Muscle layer of duodenum (tissue), 2 donors: Measurements from ENCODE around the gene DCD.
"Not testable (repeated sequence)": the region's sequence is repeated elsewhere in the genome, so short reads cannot be mapped to it uniquely, and the experiment has no call there.

ENCODE experiments used
- H3K27ac ChIP-seq: one replicate; pipeline ENCODE4 v1.7.0; 2013; ENCODE audit warnings: mild to moderate bottlenecking, low read length
- H3K27me3 ChIP-seq: one replicate; pipeline ENCODE4 v1.7.0; 2013; ENCODE audit warnings: low read depth, mild to moderate bottlenecking, control low read depth, low read length
- H3K36me3 ChIP-seq, 2 donors: one replicate each; pipeline ENCODE4 v1.7.0; 2013; ENCODE audit warnings: low read length in 2 of 2, control low read depth in 1 of 2, mild to moderate bottlenecking in 1 of 2; ENCODE audit not compliant: insufficient read depth in 2 of 2, control insufficient read depth in 1 of 2
- H3K4me1 ChIP-seq, 2 donors: one replicate each; pipeline ENCODE4 v1.7.0; 2013; ENCODE audit warnings: low read length in 2 of 2, mild to moderate bottlenecking in 2 of 2, control low read depth in 1 of 2, moderate library complexity in 1 of 2; ENCODE audit not compliant: insufficient read depth in 2 of 2, control insufficient read depth in 1 of 2
- H3K4me3 ChIP-seq, 2 donors: one replicate each; pipeline ENCODE4 v1.7.0; 2013; ENCODE audit warnings: low read length in 2 of 2, low read depth in 1 of 2, mild to moderate bottlenecking in 1 of 2
- H3K9me3 ChIP-seq, 2 donors: one replicate each; pipeline ENCODE4 v1.7.0; 2013; ENCODE audit warnings: low read length in 2 of 2, control low read depth in 1 of 2, mild to moderate bottlenecking in 1 of 2; ENCODE audit not compliant: control insufficient read depth in 1 of 2
- donor health status: healthy.

DCD gene

DNA sequence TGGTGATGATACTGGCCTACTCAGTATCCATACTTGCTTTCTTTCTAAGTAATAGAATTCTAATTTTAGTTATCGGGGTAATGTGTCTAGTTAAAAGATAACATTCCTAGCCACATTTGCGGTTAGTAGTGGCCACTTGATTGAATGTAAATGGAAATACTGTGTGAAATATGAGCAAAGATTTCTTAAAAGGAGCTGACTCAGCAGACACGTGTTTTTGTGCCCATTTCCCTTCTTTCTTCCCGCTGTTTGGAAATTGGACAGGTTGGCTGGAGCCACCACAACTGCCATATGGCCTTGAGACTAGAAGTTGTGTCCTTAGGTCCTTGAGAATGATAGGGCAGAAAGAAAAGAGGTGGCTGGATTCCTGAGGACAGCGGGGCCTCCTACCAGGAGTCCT, 19.8 kb upstream of the DCD start:
- Histone ChIP-seq H3K9me3 (no peaks in the 10 kb centered on the region), H3K27me3 (no peaks in the 10 kb centered on the region), H3K27ac (no peak overlapping the region), H3K4me1 (no peaks in the 10 kb centered on the region), H3K36me3 (no peaks in the 10 kb centered on the region), H3K4me3 (no peak overlapping the region)

DNA sequence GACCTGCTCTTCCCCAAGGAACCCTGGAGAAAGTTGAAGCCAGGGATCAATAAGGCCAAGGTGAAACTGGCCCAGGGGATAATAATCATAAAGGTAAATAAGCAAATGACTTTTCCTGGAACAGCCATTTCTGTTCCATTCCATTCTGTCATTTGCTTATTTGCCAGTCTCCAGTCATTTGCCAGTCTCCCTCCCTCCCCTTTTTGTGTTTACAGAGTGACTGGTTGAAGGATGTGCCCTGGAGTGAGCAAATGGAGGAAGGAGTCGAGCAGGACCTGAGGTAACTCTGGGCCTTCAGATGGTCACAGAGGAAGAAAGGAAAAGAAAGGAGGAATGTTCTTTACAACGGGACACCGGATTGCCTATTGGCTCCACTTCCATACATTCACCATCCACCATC, 17.8 kb upstream of the DCD start:
- no peak overlapping the region for H3K4me3 ChIP-seq
- no peaks in the 10 kb centered on the region for H3K9me3 ChIP-seq
- no peaks in the 10 kb centered on the region for H3K4me1 ChIP-seq
- no peaks in the 10 kb centered on the region for H3K27me3 ChIP-seq
- no peaks in the 10 kb centered on the region for H3K36me3 ChIP-seq
- no peak overlapping the region for H3K27ac ChIP-seq

DNA sequence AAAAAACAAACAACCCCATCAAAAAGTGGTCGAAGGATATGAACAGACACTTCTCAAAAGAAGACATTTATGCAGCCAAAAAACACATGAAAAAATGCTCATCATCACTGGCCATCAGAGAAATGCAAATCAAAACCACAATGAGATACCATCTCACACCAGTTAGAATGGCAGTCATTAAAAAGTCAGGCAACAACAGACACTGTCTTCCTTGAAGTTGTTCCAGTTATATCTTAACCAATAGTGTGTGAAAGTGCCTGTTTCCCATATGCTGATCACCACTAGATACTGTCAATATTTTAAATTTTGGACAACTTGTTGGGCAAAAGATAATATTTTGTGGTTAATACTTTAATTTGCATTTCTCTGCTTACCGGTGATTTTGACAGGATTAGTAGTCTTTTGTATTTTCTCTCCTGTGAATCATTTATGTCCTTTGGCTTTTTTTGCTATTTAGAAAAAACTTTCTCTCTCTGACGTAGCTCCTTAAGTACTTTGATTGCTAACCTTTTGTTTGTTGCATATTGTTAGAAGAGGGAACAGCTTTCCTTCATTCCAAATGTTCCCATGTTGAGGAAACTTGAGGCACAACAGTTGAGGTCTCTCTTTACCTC, 17.0 kb upstream of the DCD start:
- not testable (repeated sequence) for H3K4me1 ChIP-seq, H3K36me3 ChIP-seq, H3K27me3 ChIP-seq, H3K27ac ChIP-seq, H3K9me3 ChIP-seq, H3K4me3 ChIP-seq

DNA sequence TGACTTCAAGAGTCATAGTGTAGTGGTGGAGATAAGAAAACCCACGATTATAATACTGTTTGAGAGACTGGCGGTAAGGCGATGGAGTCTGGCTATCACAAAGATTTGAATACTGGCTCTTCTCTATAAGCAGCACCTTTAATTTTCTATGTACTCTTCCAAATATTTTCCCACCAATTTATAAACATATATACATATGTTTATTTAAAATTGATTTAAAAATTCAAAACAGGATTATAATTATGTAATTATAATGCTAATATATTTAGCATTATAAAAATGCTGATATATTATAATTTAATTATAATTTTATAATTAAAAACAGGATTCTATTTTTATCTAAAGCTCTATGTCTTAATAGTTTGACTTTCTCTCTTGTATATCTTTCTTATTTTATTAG, 15.4 kb upstream of the DCD start:
- no peaks in the 10 kb centered on the region for H3K9me3 ChIP-seq
- H3K27me3 ChIP-seq = no peaks in the 10 kb centered on the region
- no peak overlapping the region for H3K4me3 ChIP-seq
- H3K4me1 ChIP-seq = no peaks in the 10 kb centered on the region
- H3K36me3 ChIP-seq = no peaks in the 10 kb centered on the region
- H3K27ac ChIP-seq = no peak overlapping the region

DNA sequence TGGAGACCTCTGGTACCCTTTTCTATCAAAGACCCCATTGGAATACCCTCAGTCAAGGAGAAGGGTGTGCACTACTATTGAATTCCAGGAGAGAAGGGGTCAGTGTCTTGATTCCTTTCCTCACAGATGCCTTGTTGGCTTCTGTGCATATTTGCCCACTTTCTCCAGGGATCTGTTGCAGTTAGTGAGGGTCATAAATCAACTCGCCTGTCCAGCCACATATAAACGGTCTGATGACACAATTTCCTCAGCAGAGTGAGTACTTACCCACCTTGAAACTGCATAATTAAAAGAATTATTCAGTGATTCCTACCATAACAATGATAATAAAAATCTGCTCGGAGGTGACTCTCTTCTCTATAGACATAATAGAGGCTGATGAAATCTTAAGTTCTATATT, 13.9 kb upstream of the DCD start:
- no peak overlapping the region for H3K27ac ChIP-seq
- H3K4me3 ChIP-seq = no peak overlapping the region
- H3K27me3 ChIP-seq = no peaks in the 10 kb centered on the region
- no peaks in the 10 kb centered on the region for H3K9me3 ChIP-seq
- no peaks in the 10 kb centered on the region for H3K4me1 ChIP-seq
- H3K36me3 ChIP-seq = no peaks in the 10 kb centered on the region

DNA sequence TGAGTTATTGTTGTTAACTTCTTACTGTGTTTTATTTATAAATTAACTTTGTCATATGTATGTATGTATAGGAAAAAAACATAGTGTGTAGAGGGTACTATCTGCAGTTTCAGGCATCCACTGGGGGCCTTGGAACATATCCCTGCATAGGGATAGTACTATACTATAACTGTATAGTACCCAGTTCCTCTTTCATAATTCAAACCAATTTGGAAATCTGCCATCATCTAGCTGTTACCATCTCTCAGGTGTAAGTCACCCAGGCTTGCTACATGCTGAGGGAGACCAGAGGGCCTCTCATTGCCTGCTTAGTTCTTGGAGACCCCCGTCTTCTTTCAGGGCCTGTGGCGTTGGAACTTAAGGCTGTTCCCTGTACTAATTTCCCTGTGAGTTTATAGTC, 12.9 kb upstream of the DCD start:
- H3K4me1 ChIP-seq = no peaks in the 10 kb centered on the region
- no peaks in the 10 kb centered on the region for H3K9me3 ChIP-seq
- H3K27me3 ChIP-seq = no peaks in the 10 kb centered on the region
- H3K4me3 ChIP-seq = no peak overlapping the region
- no peak overlapping the region for H3K27ac ChIP-seq
- no peaks in the 10 kb centered on the region for H3K36me3 ChIP-seq

DNA sequence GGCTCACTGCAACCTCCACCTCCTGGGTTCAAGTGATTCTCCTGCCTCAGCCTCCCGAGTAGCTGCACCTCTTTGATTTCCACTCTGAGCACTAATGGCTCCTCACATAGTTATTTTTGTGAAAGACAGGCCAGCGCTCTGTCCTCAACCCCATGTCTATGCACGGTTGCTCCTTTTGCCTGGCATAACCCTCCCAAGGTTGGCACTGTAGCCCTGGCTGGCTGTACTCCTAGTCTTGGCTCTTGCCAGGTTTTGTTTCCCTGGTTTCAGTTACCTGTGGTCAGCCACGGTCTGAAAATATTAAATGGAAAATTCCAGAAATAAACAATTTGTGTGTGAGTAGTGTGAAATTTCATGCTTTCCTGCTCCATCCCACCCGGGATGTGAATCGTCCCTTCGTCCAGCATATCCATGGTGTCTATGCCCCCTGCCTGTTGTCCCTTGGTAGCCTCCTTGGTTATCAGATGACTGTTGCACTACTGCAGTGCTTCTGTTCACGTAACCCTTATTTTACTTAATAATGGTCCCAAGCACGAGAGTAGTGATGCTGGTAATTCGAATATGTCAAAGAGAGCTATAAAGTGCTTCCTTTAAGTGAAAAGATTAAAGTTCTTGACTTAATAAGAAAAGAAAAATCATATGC, 12.3 kb upstream of the DCD start:
- H3K4me1 ChIP-seq = no peaks in the 10 kb centered on the region
- no peaks in the 10 kb centered on the region for H3K27me3 ChIP-seq
- no peak overlapping the region for H3K4me3 ChIP-seq
- H3K9me3 ChIP-seq = no peaks in the 10 kb centered on the region
- H3K36me3 ChIP-seq = no peaks in the 10 kb centered on the region
- H3K27ac ChIP-seq = no peak overlapping the region

DNA sequence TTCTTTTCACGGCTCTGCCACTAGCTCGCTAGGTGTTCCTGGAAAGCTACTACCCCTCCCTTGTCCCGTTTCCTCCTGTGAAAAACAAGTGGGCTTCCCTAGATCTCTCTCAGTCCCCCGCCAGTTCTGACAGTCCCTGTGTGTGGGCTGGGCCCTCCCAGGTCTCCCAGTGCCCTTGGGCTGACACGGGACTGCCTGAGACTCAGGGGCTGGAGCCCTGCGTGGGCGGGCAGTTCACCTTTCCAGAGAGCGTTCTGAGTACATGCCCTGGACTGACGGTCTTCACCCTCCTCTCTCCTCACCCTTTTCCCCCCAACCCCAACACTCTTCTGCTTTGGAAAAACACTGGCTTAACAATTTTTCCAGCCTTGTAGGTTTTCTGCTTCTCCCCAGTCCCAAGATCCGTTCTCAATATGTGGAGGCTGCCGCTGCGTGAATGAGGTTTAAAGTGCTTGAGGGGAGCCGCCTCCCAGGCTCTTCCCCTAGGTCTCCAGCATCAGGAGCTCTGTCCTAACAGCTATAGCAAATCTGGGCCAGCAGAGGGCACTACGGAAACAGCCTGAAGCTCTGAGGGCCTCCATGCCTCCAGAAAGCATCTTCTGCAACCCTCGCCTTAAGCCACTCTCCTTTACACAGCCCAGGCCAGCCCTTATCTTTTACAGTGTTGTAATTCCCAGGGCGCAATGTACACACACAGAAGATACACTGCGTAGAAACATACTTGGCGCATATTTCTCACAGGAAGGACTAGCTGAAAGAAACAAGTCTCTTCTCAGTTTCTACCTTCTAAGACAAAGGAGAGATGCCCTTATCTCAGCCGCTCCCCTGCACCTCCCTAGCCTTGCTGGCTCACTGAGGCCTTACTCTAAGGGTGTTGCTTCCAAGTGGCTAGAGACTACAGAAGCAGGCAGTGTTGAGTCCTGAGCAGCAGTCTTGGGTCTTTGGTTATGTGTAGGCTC, 10.4 kb upstream of the DCD start:
- no peaks in the 10 kb centered on the region for H3K4me1 ChIP-seq
- no peak overlapping the region for H3K27ac ChIP-seq
- H3K4me3 ChIP-seq = no peak overlapping the region
- H3K36me3 ChIP-seq = no peaks in the 10 kb centered on the region
- H3K27me3 ChIP-seq = no peaks in the 10 kb centered on the region
- no peaks in the 10 kb centered on the region for H3K9me3 ChIP-seq

DNA sequence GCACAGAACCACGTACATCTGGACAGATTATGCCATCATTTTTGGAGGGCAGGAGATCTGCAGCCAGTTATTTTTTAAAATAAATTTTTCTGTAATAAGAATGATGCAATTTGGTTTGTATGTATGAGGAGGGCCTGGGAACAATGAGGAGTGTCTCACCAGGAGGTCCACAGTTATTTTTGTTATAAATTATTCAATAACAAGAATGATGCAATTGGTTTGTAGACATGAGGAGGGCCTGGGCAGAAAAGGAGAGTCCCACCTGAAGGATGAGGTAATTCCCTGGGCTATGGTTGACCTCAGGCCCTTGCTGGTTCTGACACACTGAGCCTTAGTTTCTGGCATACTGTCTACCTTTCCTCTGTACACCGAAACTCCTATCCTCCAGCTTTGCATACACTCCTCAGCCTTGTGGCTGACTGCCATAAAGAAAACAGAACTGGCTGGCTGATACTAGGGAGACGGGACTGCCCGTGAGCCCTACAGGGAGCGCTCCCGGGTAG, 9.0 kb upstream of the DCD start:
- Histone ChIP-seq H3K36me3 (no peaks in the 10 kb centered on the region), H3K27ac (no peak overlapping the region), H3K9me3 (no peaks in the 10 kb centered on the region), H3K4me3 (no peak overlapping the region), H3K27me3 (no peaks in the 10 kb centered on the region), H3K4me1 (no peaks in the 10 kb centered on the region)

DNA sequence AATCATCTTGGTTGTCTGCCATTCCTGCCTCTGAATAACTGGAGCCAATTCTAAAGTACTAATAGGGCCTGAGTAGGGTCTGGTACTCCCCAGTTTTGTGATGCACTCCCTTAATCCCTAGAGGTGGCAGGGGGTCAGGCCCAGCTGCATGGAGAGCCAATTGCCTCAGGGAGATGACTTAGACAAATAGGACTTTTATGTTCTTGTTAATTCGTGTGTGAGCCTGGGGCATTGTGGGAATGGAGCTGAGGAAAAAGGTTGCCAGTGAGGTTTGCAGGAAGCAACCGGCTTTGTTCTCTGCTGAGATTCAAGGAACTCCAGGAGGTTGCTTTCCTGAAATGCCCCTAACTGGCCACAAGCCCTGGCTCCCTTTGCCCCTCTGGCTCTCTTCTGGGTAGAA, 6.8 kb upstream of the DCD start:
- peaks cover 0 to 3% of the 10 kb centered on the region in 2 donors for H3K4me1 ChIP-seq
- no peaks in the 10 kb centered on the region for H3K36me3 ChIP-seq
- no peaks in the 10 kb centered on the region for H3K27me3 ChIP-seq
- H3K9me3 ChIP-seq = no peaks in the 10 kb centered on the region
- no peak overlapping the region for H3K27ac ChIP-seq
- H3K4me3 ChIP-seq = no peak overlapping the region

DNA sequence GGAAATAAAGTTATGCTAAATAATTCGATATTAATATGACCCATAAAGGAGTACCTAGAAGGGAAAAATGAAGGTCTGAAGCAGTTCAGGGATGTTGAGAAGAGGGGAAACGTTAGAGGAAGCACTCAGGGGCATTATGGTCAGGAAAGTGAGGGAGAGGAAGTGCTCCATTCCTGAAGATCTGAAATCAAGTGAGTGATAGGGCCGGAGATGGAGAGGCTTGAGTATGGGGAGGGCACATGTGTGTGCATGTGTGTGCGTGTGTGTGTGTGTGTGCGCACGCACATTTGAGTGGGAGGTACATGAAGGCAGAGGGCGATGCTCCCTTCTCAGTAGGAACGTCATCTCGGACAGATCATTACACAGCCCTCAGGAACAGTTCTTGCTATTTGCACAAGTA, 4.9 kb upstream of the DCD start:
- Histone ChIP-seq H3K27me3 (no peaks in the 10 kb centered on the region), H3K36me3 (no peaks in the 10 kb centered on the region), H3K4me1 (peaks cover 0 to 3% of the 10 kb centered on the region in 2 donors), H3K27ac (no peak overlapping the region), H3K9me3 (no peaks in the 10 kb centered on the region), H3K4me3 (no peak overlapping the region)
